Type B pancreatic cell (in vitro differentiated cells): ENCODE results near the gene FH. TPM values are rescaled to one million over a fixed set of nuclear protein-coding genes. Genes with fewer than 3 reads are reported as not detected.

ENCODE experiments used
- DNase-seq: peaks from one replicate; pipeline ENCODE4 v3.0.0; 2021; ENCODE audit warnings: mixed read lengths; ENCODE audit not compliant: unreplicated experiment; ENCODE audit errors: extremely low spot score
- H3K27ac Mint-ChIP-seq: 2 replicates; pipeline ENCODE4 v1.8.0; 2021; ENCODE audit warnings: mild to moderate bottlenecking, mixed read lengths
- H3K27me3 Mint-ChIP-seq: 2 replicates; pipeline ENCODE4 v1.8.0; 2021; ENCODE audit warnings: mixed read lengths
- H3K36me3 Mint-ChIP-seq: 2 replicates; pipeline ENCODE4 v1.8.0; 2021; ENCODE audit warnings: mixed read lengths
- H3K4me1 Mint-ChIP-seq: one replicate; pipeline ENCODE4 v1.8.0; 2021; ENCODE audit warnings: mixed read lengths; ENCODE audit not compliant: unreplicated experiment
- H3K4me3 Mint-ChIP-seq: 2 replicates; pipeline ENCODE4 v1.8.0; 2021; ENCODE audit warnings: mild to moderate bottlenecking, mixed read lengths
- H3K9me3 Mint-ChIP-seq: 2 replicates; pipeline ENCODE4 v1.8.0; 2021; ENCODE audit warnings: mixed read lengths
- long read RNA-seq: library from polyadenylated mRNA; unstranded; transcript quantifications from one replicate; pipeline ENCODE4 v2.0.0, GENCODE V29; 2020
- total RNA-seq: library from RNA; stranded (reverse); gene quantifications from 2 replicates; pipeline ENCODE4 v1.2.1, GENCODE V29; 2021; ENCODE audit warnings: low replicate concordance
- TF ChIP-seq, protein P1 (sequence below): fragments of 200-600 bp; sonication (generic); conservative IDR thresholded peaks from 2 replicates; pipeline ENCODE4 v1.5.0; 2021; ENCODE audit warnings: antibody characterized with exemption, mild to moderate bottlenecking

Gene FH
- total RNA-seq: 79.9 and 84.0 TPM in 2 replicates
- long read RNA-seq, transcript FH-201 (10 exons, 1,797 nt): major isoform, 620 of 636 reads
- long read RNA-seq, partial matches to known transcripts: 2 of 636 reads
- long read RNA-seq, other reads (novel, unspliced or antisense): 14 of 636 reads

DNA sequence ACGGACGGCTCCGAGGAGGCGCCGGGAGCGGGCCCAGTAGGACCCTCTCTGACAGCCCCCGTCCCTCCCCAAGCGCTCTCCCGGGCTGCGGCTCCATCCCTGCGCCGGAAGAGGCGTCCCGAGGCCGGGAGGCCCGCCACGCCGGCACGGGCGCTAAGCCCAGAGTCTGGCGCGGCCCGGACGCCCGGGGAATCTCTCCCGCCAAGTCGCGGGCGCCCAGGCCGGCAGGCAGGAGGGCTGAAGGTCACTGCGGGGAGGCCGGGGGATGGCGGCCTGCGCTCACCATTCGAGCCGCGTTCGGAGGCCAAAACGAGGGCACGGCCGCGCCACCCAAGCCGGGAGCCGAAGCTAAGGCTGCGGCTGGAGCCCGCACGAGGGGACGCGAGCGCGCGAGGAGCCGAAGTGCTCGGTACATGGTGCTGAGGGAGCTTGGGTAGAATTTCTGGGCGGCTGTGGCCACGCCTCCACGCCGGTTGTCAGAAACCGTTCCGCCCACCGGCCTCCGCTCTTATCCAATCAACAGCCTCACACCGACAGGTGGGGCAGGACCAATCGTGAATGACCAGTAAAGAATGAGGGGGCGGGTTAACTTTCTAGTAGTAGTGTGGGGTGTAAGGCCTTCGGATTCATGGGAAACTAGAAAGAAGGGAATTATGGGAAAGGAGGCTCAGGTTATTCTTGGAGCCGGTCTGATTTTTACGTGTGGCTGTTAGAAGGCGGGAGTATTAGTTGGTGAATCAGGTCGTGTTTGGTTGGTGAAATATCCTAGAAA lies at the start of gene FH:
Gene FH, minus strand, starts transcription at position 448 of the 772 bp plus-strand sequence. Its CDS starts 33 bp downstream, at position 415.
- Mint-ChIP-seq H3K4me3 (peak within 1 kb of the TSS; percentile 94), H3K27ac (peak within 1 kb of the TSS; percentile 90), H3K4me1 (peaks cover 15% of the 10 kb centered on the region), H3K27me3 (peaks cover 13% of the 10 kb centered on the region), H3K36me3 (peaks cover 10% of the 10 kb centered on the region), H3K9me3 (no peaks in the 10 kb centered on the region)
- peak; percentile 92 for DNase-seq
- TF ChIP-seq, protein P1, sequence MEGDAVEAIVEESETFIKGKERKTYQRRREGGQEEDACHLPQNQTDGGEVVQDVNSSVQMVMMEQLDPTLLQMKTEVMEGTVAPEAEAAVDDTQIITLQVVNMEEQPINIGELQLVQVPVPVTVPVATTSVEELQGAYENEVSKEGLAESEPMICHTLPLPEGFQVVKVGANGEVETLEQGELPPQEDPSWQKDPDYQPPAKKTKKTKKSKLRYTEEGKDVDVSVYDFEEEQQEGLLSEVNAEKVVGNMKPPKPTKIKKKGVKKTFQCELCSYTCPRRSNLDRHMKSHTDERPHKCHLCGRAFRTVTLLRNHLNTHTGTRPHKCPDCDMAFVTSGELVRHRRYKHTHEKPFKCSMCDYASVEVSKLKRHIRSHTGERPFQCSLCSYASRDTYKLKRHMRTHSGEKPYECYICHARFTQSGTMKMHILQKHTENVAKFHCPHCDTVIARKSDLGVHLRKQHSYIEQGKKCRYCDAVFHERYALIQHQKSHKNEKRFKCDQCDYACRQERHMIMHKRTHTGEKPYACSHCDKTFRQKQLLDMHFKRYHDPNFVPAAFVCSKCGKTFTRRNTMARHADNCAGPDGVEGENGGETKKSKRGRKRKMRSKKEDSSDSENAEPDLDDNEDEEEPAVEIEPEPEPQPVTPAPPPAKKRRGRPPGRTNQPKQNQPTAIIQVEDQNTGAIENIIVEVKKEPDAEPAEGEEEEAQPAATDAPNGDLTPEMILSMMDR: no peak

- no peaks in the 10 kb centered on the region for H3K4me1 Mint-ChIP-seq
- no peaks in the 10 kb centered on the region for H3K27me3 Mint-ChIP-seq
- no peak for DNase-seq
- H3K36me3 Mint-ChIP-seq: no peaks in the 10 kb centered on the region
- no peak overlapping the region for H3K4me3 Mint-ChIP-seq
- H3K27ac Mint-ChIP-seq: no peak overlapping the region
- no peaks in the 10 kb centered on the region for H3K9me3 Mint-ChIP-seq
- TF ChIP-seq, protein P1: no peak
Observed at GRCh38 chr1:241560849-241561187, 41.3 kb upstream of the FH start.

DNA sequence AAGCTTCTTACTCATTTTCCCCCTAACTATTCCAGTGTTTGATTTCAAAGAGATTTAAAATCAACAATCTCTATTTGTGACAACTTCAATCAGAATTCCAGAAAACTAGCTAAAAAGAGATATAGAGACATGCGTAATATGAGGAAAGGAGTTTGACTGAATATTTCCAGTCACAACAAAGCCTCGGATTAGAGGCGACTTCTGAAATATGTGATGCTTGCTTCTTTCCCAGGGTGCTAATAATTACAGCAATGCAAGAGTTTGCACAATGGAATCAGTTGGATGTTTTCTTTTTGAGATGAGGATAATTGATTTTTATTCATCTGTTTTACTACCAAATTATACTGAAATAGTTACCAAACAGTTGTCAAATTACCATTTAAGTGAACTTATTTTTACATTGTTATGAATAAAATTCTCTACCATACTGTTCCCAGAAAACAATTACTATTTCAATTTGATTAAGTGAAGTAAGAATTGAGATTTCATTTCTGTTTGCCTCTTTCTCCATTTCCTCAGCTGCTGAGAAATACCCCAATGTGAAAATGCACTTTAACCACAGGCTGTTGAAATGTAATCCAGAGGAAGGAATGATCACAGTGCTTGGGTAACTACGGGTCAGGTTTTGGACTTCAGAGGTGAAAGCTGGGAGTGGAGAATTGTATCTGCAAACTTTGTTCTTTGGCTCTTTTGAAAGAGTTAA lies 40.7 kb upstream of the FH start:
- H3K4me1 Mint-ChIP-seq: no peaks in the 10 kb centered on the region
- H3K4me3 Mint-ChIP-seq: no peak overlapping the region
- H3K27ac Mint-ChIP-seq: no peak overlapping the region
- H3K36me3 Mint-ChIP-seq: no peaks in the 10 kb centered on the region
- no peak for DNase-seq
- H3K27me3 Mint-ChIP-seq: no peaks in the 10 kb centered on the region
- TF ChIP-seq, protein P1: no peak
- no peaks in the 10 kb centered on the region for H3K9me3 Mint-ChIP-seq

DNA sequence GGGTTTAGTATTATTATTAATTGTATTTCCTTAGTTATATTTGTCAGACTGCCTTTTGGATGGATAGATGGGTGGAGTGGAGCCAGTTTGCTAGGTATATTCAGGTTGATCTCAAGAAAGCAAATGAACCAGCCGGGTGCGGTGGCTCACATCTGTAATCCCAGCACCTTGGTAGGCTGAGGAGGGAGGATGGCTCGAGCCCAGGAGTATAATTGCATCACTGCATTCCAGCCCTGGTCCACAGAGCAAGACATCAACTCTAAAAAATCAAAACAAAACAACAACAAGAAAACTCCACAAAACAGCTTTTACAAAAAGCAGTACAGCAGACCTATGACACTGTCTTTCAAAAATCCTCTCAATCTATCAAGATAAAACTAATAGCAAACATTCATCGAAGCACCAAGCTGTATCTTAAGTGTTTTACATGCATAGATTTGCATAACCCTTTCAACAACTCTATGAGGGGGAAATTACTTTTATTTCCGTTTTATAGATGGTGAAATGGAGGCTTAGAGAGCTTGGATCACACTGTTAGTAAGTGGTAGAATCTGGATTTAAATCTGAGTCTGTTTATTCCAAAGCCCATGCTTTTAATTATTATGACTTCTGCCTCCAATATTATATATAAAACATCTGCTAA lies 38.1 kb upstream of the FH start:
- H3K27me3 Mint-ChIP-seq: no peaks in the 10 kb centered on the region
- H3K4me1 Mint-ChIP-seq: no peaks in the 10 kb centered on the region
- H3K4me3 Mint-ChIP-seq: no peak overlapping the region
- DNase-seq: no peak
- no peaks in the 10 kb centered on the region for H3K36me3 Mint-ChIP-seq
- H3K9me3 Mint-ChIP-seq: no peaks in the 10 kb centered on the region
- H3K27ac Mint-ChIP-seq: no peak overlapping the region
- TF ChIP-seq, protein P1: no peak

DNA sequence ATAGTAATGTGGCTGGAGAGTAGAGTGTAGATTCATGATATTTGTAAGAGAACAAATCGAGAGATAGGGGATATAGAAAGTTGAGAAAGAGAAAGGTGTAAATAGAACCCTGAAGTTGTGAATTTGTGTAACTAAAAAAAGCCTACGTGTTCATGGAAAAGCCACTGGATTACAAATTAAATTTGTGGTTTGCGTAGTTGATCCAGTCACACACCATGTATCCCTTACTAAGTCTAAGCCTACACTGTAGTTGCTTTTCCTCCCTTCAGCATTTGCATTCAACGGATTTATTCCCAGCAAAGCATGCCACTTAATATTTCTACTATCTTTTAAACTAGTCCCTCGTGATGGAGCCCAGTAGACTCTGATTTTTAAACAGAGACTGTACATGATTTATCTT lies 37.5 kb upstream of the FH start:
- TF ChIP-seq, protein P1: no peak
- no peak for DNase-seq
- Mint-ChIP-seq H3K27me3 (no peaks in the 10 kb centered on the region), H3K4me3 (no peak overlapping the region), H3K9me3 (no peaks in the 10 kb centered on the region), H3K27ac (no peak overlapping the region), H3K36me3 (no peaks in the 10 kb centered on the region), H3K4me1 (no peaks in the 10 kb centered on the region)
